Erythroblast (primary cell): Measurements from ENCODE around the gene ACE.

Experiments
- GATA1 ChIP-seq: IDR thresholded peaks from 2 replicates; pipeline ENCODE4 v1.6.1; 2011; ENCODE audit warnings: low read depth, mild to moderate bottlenecking, control low read depth, low read length, moderate library complexity
- POLR2A ChIP-seq: IDR thresholded peaks from 2 replicates; pipeline ENCODE4 v1.6.1; 2011; ENCODE audit warnings: mild to moderate bottlenecking, low read length

DNA sequence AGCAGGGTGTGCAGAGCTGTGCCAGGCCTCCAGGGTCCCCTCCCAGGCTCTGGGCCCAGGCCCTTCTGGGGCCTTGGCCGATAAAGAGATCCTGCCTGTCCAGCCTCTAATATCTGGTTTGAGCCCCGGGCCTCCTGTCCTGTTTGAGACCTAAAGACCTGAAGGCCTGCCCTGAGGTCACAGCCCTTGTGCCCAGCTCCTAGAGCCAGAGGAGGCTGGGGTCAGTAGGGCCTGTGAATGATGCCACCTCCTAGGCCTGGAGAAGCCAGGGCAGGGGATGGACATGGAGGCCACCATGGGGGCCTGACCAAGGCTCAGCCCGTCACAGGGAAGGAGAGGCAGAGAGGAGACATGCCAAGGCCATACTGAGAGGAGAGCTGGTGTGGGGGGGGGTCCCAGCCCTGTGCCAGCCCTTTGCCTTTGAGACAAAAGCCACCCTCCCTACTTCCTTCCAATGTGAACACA lies 53.7 kb downstream of the ACE start:
- no peak for TF ChIP-seq POLR2A
- no peak for TF ChIP-seq GATA1
